Ishikawa (cell line): ENCODE measurements around the gene CCL11.

ENCODE experiments used
- CEBPB ChIP-seq: IDR thresholded peaks from 2 replicates; pipeline ENCODE4 v1.6.1; 2012
- CREB1 ChIP-seq: IDR thresholded peaks from 2 replicates; pipeline ENCODE4 v1.6.1; 2012; ENCODE audit warnings: low read depth
- EGR1 ChIP-seq: IDR thresholded peaks from 2 replicates; pipeline ENCODE4 v1.6.1; 2012
- EP300 ChIP-seq: IDR thresholded peaks from 2 replicates; pipeline ENCODE4 v1.6.1; 2012; ENCODE audit warnings: borderline replicate concordance
- FOXM1 ChIP-seq: IDR thresholded peaks from 2 replicates; pipeline ENCODE4 v1.6.1; 2012; ENCODE audit warnings: low read depth, borderline replicate concordance
- MAX ChIP-seq: IDR thresholded peaks from 2 replicates; pipeline ENCODE4 v1.6.1; 2012
- NFIC ChIP-seq: IDR thresholded peaks from 2 replicates; pipeline ENCODE4 v1.6.1; 2012
- RAD21 ChIP-seq: IDR thresholded peaks from 2 replicates; pipeline ENCODE4 v1.6.1; 2012; ENCODE audit warnings: low read depth
- REST ChIP-seq: IDR thresholded peaks from 2 replicates; pipeline ENCODE4 v1.6.1; 2012; ENCODE audit warnings: low read depth, mild to moderate bottlenecking
- TAF1 ChIP-seq: IDR thresholded peaks from 2 replicates; pipeline ENCODE4 v1.6.1; 2012; ENCODE audit warnings: low read depth, mild to moderate bottlenecking
- TCF12 ChIP-seq: IDR thresholded peaks from 2 replicates; pipeline ENCODE4 v1.6.1; 2012; ENCODE audit warnings: low read depth
- TEAD4 ChIP-seq: IDR thresholded peaks from 2 replicates; pipeline ENCODE4 v1.6.1; 2012
- USF1 ChIP-seq: IDR thresholded peaks from 2 replicates; pipeline ENCODE4 v1.6.1; 2012
- YY1 ChIP-seq: IDR thresholded peaks from 2 replicates; pipeline ENCODE4 v1.6.1; 2012; ENCODE audit warnings: low read depth
- ZBTB7A ChIP-seq: IDR thresholded peaks from 2 replicates; pipeline ENCODE4 v1.6.1; 2012; ENCODE audit warnings: low read depth

CCL11 gene

GRCh38 chr17:34246881-34247280 lies 38.7 kb upstream of the CCL11 start:
- no peak for TF ChIP-seq USF1
- TF ChIP-seq EGR1 = no peak
- TF ChIP-seq RAD21 = no peak

- TF ChIP-seq EGR1 = no peak
- TF ChIP-seq EP300 = no peak
- no peak for TF ChIP-seq FOXM1
- TF ChIP-seq RAD21 = no peak
- no peak for TF ChIP-seq TAF1
- TF ChIP-seq CEBPB = no peak
- no peak for TF ChIP-seq YY1
- no peak for TF ChIP-seq REST
- no peak for TF ChIP-seq NFIC
- no peak for TF ChIP-seq TCF12
- no peak for TF ChIP-seq MAX
- no peak for TF ChIP-seq ZBTB7A
Observed at GRCh38 chr17:34248511-34249024, 37.0 kb upstream of the CCL11 start.

GRCh38 chr17:34249061-34249460 lies 36.5 kb upstream of the CCL11 start:
- TF ChIP-seq EP300 (no peak), TCF12 (no peak), REST (no peak), YY1 (no peak), CEBPB (no peak), ZBTB7A (no peak), MAX (no peak), CREB1 (no peak), RAD21 (no peak), FOXM1 (no peak), USF1 (no peak)

GRCh38 chr17:34249478-34249877 lies 36.1 kb upstream of the CCL11 start:
- TF ChIP-seq CREB1 = no peak
- no peak for TF ChIP-seq USF1
- TF ChIP-seq TAF1 = no peak
- TF ChIP-seq EGR1 = no peak
- TF ChIP-seq RAD21 = no peak

GRCh38 chr17:34251186-34251585 lies 34.4 kb upstream of the CCL11 start:
- no peak for TF ChIP-seq YY1
- no peak for TF ChIP-seq RAD21
- TF ChIP-seq USF1 = no peak
- no peak for TF ChIP-seq MAX
- TF ChIP-seq REST = no peak
- TF ChIP-seq EP300 = no peak
- TF ChIP-seq EGR1 = no peak
- TF ChIP-seq TEAD4 = no peak
- no peak for TF ChIP-seq NFIC
- TF ChIP-seq CREB1 = no peak
- TF ChIP-seq CEBPB = no peak
